ENCODE measurements around the gene ARHGEF17.
"Not testable (repeated sequence)": the region's sequence is repeated elsewhere in the genome, so short reads cannot be mapped to it uniquely, and the experiment has no call there.

Gene ARHGEF17

DNA sequence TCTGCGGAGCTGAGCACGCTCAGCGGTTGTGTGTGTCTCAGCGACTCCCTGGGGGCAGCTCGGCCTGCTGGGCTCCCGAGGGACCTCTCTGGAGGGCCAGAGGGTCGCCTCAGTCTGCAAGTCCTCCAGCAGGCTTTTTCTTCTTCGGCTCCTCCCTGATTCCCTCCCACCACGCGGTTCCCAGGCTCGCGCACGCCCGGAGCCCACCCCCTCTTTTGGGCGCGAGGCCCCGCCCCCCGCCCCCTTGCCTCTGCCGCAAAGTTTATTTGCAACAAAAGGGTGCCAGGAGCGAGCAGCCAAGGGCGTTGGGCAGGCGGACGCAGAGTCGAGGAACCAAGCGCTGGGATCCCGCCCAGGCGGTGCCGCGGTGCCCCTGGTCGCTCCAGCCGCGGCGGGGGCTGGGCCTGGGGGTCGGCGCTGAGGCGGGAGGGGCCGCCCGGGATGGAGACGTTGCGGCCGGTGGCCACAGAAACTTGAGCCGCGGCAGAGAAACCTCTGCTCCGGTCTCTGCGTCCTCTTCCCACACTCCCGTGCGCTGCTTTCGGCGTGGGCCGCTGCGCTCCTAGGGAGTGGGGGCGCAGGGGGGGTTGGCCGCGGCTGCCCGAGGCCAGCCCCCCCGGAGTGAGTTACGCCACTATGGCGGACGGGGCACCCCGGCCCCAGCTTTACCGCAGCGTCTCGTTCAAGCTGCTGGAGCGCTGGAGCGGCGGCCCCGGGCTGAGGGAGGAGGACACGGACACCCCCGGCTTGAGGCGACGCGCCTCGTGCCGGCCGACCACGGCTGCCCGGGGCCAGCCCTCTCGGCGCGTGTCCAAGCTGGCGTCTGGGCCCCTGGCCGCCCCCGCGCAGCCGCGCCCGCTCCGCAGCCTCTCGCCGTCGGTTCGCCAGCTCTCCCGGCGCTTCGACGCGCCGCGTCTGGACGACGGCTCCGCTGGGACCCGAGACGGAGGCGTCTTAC is at the start of gene ARHGEF17:
Gene ARHGEF17, plus strand, starts transcription at position 274 of the 958 bp plus-strand sequence. Its CDS starts 363 bp downstream, at position 637.
- peak; percentile 94 for DNase-seq

- DNase-seq, result no peak
These were observed 48.5 kb upstream of the ARHGEF17 start for GRCh38 chr11:73259406-73260126.

DNA sequence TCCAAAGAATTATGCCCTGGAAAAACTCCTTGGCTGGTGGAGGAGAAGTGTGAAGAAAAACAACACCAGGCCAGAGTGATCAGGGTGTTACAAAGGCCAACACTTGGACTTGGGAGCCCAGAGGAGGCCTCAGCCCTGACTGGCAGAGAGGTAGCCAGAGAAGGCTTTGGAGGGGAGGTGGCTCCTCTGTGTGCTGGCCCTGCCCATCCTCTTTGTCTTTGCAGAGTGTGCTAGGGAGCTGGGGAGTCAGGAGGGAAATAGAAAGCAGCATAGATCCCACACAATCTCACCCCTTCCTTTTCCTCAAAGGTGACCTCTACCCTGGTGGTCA is 48.0 kb upstream of the ARHGEF17 start:
- no peak for DNase-seq

DNA sequence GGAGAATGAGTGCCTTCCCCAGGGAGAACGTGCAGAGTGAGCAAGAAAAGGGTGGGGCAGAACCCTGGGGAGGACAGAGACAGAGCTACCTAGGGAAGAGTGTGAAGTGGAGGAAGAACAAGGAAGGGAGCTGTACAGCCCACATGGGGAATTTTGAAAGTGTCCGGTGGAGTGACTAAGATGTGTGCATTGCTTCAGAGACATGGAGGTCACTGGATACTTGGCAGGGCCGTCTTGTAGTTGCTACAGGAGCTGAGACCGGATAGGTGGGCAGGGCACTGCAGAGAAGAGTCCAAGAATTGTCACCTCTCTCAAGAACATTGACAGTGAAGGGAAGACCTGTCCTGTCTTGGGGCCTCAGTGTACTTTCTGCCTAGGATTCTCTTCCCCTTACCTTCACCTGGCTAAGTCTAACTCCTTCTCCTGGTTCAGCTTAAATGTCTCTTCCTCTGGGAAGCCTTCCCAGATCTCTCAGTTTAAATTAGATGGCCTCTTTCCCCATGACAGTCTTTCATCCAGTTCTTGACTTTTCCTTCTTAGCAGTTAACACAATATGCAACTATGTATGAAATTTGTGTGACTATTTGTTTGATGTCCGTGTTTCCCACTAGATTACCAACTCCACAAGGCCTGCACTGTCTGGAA is 45.1 kb upstream of the ARHGEF17 start:
- no peak for DNase-seq

- no peak for DNase-seq
These were observed 44.4 kb upstream of the ARHGEF17 start for GRCh38 chr11:73263640-73264039.

- DNase-seq, result no peak
These were observed 42.7 kb upstream of the ARHGEF17 start for GRCh38 chr11:73265278-73265810.

DNA sequence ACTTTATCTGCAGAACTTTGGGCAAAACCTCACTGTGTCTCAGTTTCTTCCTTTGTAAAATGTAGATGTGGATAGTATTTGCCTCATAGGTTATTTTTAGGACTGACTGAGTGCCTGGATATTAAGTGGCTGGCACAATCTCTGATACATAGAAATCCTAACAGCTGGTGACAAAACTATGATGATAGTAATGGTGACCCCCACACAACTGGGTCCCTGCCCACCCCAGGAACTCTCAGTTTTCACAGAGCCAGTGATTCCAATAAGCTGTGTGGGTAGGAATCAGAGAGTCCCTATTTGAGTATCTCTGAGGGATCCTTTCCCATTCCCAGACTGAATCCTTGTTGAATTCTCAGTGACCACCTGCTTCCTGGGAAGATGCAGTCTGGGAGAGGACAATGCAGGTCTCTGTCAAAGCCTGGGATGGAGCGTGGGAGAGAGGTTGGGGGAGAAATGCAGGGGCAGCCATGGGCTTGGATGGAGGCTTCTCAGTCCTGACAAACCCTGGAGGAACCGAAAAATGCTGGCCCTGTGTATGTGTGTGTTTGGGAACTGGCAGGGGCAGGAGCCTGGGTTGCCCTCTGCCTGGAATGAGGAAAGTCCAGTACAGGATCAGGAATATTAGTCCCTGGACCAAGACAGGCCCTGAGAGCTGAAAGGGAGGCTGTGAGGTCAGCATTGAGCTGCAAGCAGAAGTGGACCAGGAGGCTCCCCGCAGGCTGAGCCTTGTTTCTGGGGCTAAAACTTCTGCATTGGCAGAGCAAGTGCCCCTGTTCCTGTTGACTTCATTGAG is 42.0 kb upstream of the ARHGEF17 start:
- DNase-seq, result no peak

GRCh38 chr11:73266646-73267020 is 41.4 kb upstream of the ARHGEF17 start:
- no peak for DNase-seq

DNA sequence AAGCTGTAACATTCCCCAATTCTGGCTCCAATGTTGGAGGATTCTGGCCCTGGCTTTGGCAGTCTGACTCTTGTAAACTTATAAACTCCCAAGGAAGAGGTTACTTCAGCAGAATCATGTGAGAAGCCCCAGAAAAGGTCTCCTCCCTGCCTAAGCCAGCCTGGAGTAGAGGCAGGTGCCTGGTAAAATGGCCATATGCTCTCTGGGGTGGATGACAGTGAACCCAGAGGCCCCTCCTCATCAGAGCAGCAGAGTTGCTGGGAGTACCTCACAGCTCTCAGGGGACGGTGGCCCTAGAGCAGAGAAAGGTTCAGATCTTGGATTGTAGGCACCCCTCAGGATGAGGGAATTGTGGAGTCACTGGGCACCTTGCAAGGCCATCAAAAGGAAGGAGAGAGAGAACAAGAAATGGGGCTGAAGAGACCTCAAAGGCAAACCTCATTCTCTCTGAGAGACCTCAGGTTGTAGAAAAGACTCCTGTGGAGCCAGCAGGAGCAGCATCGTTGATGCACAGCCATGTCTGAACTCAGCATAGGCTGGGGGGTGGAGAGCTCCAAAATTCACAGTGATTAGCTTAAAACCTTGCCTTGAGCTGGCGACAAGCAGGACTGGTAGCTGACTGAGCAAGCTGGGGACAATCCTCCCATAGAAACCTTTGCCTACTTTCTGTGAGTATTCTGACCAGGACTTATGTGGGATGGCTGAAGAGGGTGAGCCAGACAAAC is 40.8 kb upstream of the ARHGEF17 start:
- DNase-seq, result no peak

DNA sequence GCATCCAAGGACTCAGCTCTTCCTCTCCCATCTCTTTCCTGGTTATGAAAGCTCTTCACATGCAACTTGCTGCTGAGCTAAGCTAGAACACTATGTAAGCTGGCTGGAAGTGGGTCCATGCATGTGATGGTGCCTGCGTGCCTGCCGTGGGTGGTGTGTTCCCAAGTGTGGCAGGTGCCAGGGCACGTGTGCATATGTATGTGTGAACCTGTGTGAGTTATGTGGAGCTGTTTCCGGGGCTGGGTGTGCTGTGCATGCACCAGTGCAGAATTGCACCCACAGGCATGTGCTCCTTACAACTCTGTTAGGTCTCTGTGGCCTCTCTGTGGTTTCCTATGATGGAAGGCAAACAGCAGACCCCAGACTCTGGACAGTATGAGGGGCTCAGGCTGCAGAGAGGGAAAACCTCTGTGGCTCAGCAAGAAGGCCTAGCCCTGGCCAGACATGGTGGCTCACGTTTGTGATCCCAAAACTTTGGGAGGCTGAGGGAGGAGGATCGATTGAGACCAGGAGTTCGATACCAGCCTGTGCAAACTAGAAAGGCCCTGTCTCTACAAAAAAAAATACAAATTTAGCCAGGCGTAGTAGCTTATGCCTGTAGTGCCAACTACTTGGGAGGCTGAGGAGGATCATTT is 40.1 kb upstream of the ARHGEF17 start:
- DNase-seq, result no peak

DNA sequence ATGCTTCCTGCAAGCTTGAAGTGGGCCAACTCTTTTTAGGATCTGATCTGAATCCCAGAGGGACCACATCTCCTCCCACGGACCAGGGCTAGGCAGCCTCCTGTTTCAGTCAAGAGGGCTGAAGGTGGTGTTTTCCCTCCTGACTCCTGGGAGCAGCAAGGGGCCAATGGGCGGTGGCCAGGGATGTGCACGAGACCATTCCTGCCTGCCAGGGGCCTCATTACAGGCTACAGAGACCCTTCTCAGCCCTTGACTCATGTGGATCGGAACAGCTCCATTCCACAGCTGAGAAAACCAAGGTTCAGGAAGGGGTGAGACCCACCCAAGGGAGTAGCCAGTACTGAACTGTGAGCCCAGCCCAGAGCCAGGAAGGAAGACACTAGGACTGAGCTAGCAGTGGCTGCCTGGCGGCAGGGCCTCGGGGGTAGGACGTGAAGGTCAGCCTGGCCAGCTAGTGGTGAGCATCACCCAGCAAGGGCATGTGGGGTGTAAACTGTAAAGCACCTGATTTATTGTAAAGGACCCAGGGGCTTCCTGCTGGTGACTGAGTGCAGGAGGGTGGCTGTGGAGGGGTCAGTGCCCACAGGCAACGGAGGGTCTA is 39.3 kb upstream of the ARHGEF17 start:
- DNase-seq, result no peak

GRCh38 chr11:73269459-73270015 is 38.5 kb upstream of the ARHGEF17 start:
- DNase-seq, result peak; percentile 14

DNA sequence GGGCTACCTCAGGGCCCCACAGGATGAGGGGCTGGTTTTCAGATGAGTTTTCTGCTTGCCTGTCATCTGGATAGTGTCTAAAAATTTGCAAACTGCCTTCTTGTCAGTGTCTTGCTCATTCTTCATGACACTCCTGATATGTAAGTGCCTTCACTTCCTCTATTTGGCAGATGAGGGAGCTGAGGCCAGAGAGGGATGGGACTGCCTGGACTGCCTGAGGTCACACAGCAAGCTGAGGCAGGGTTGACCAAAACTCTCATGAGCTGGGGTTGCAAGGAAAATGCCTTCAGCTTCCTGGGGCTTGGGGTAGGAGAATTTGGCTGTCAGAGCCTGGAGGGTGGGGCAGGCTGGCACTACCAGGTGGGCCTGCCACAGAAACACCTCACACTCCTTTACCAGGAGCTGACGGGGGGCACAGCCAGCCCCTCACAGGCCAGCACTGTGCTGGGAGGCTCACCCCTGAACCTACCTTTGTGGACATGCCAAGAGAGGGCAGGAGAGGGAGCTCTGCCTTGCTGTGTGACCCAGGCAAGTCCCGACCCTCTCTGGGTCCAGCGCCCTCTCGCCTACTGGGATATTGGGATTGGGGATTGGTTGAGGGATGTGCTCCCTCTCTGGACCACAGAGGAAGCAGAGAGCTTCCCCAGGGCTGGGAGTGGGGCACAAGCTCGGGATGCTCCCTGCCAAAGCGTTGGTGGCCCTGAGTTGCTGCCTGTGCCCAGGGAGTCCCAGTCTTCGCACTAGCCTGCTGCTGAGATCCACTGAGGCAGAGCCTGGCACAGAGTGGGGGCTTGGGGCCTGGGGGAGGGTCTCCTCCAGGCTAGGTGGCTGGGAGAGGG is 37.8 kb upstream of the ARHGEF17 start:
- no peak for DNase-seq

- DNase-seq, result no peak
These were observed 37.1 kb upstream of the ARHGEF17 start for GRCh38 chr11:73270855-73271477.

GRCh38 chr11:73271478-73271865 is 36.6 kb upstream of the ARHGEF17 start:
- DNase-seq, result not testable (repeated sequence)

GRCh38 chr11:73271936-73272679 is 36.0 kb upstream of the ARHGEF17 start, which contains the start of gene P2RY6:
TSS of gene P2RY6 (plus strand) at chr11:73272338. CDS start at chr11:73296519, 24,181 bp downstream.
- DNase-seq, result peak; percentile 88

- no peak for DNase-seq
These were observed 35.4 kb upstream of the ARHGEF17 start for GRCh38 chr11:73272680-73273038.

DNA sequence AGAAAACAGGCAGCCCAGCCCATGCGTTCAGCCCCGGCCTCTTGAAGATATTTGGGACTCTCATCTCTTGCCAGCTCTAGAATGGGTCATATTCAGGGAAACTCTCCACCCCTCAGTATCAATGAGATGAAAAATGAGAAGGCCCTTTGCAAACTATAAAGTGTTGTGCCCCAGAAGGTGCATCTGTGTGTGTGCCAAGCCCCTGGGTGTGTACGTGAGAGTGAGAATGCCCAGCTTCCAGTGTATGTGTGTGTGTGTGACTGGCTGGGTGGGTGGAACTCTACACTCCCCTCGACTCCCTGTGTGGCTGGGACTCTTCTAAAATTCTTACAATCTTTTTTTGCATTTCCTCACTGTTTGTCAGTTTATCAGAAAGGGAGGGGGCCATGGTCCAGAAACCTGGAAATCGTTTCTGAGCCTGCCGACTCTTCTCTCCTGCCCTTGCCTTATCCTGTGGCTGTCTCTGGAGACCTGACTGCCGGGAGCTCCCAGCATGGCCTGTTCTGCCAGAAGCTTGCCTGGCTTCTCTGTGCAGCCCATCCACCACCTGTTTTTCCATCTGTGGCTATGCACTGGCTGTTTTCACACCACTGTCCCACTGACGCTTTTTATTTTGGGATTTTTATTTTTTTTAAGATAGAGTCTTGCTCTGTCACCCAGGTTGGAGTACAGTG is 34.7 kb upstream of the ARHGEF17 start:
- no peak for DNase-seq

All from NCI-H69 (cell line).